ENCODE measurements around the gene MKKS.
A peak's percentile ranks its signal among the peaks of the same experiment; 100 is the strongest.
"Not testable (repeated sequence)": the region's sequence is repeated elsewhere in the genome, so short reads cannot be mapped to it uniquely, and the experiment has no call there.

Gene MKKS

GRCh38 chr20:10448270-10449156, 14.5 kb upstream of the MKKS start:
- DNase-seq (ENCODE audit: low read depth): peak; percentile 30

- peak; percentile 57 for DNase-seq (ENCODE audit: low read depth)
Measured at GRCh38 chr20:10447028-10447427, 13.0 kb upstream of the MKKS start.

- no peak for DNase-seq (ENCODE audit: low read depth)
Measured at GRCh38 chr20:10445758-10446157, 11.7 kb upstream of the MKKS start.

GRCh38 chr20:10443936-10444335, 9.9 kb upstream of the MKKS start:
- DNase-seq (ENCODE audit: low read depth): no peak

GRCh38 chr20:10438217-10438616, 4.2 kb upstream of the MKKS start:
- DNase-seq (ENCODE audit: low read depth): no peak

GRCh38 chr20:10436053-10436699, 2.2 kb upstream of the MKKS start:
- DNase-seq (ENCODE audit: low read depth): no peak

- peak; percentile 93 for DNase-seq (ENCODE audit: low read depth)
Measured at GRCh38 chr20:10434832-10435812, 1.1 kb upstream of the MKKS start, which contains the start of gene SLX4IP. TSS of gene SLX4IP (plus strand) at chr20:10435305. CDS start at chr20:10458205, 22,900 bp downstream.

GRCh38 chr20:10434467-10434831, 427 bp upstream of the MKKS start:
- DNase-seq (ENCODE audit: low read depth): peak; percentile 99

GRCh38 chr20:10433014-10433622, 904 bp downstream of the MKKS start:
- no peak for DNase-seq (ENCODE audit: low read depth)

- no peak for DNase-seq (ENCODE audit: low read depth)
Measured at GRCh38 chr20:10432079-10432478, 1.9 kb downstream of the MKKS start.

- no peak for DNase-seq (ENCODE audit: low read depth)
Measured at GRCh38 chr20:10430704-10431103, 3.3 kb downstream of the MKKS start.

GRCh38 chr20:10430000-10430466, 4.0 kb downstream of the MKKS start:
- DNase-seq (ENCODE audit: low read depth): no peak

GRCh38 chr20:10429443-10429981, 4.5 kb downstream of the MKKS start:
- no peak for DNase-seq (ENCODE audit: low read depth)

GRCh38 chr20:10428008-10428407, 6.0 kb downstream of the MKKS start:
- DNase-seq (ENCODE audit: low read depth): no peak

- DNase-seq (ENCODE audit: low read depth): peak; percentile 54
Measured at GRCh38 chr20:10427060-10427692, 6.8 kb downstream of the MKKS start.

GRCh38 chr20:10423735-10424134, 10.3 kb downstream of the MKKS start:
- DNase-seq (ENCODE audit: low read depth): no peak

- no peak for DNase-seq (ENCODE audit: low read depth)
Measured at GRCh38 chr20:10419550-10420133, 14.4 kb downstream of the MKKS start.

GRCh38 chr20:10417218-10417617, 16.8 kb downstream of the MKKS start:
- not testable (repeated sequence) for DNase-seq (ENCODE audit: low read depth)

GRCh38 chr20:10415013-10415650, 18.9 kb downstream of the MKKS start:
- no peak for DNase-seq (ENCODE audit: low read depth)
